ENCODE data around the gene ENGASE.
A peak's percentile ranks its signal among the peaks of the same experiment; 100 is the strongest.
"Not testable (repeated sequence)": the region's sequence is repeated elsewhere in the genome, so short reads cannot be mapped to it uniquely, and the experiment has no call there.

Gene ENGASE

GRCh38 chr17:79053251-79053925 is 21.2 kb upstream of the ENGASE start:
- no peak for DNase-seq

GRCh38 chr17:79054200-79054960 is 20.2 kb upstream of the ENGASE start:
- no peak for DNase-seq

- no peak for DNase-seq
Measured at GRCh38 chr17:79055197-79055596, 19.4 kb upstream of the ENGASE start.

- no peak for DNase-seq
Measured at GRCh38 chr17:79057737-79058385, 16.8 kb upstream of the ENGASE start.

GRCh38 chr17:79062691-79063090 is 11.9 kb upstream of the ENGASE start:
- no peak for DNase-seq

- no peak for DNase-seq
Measured at GRCh38 chr17:79064026-79064425, 10.6 kb upstream of the ENGASE start.

- peak; percentile 53 to 64 for DNase-seq
Measured at GRCh38 chr17:79065105-79065670, 9.4 kb upstream of the ENGASE start.

- no peak for DNase-seq
Measured at GRCh38 chr17:79066963-79067362, 7.7 kb upstream of the ENGASE start.

- no peak for DNase-seq
Measured at GRCh38 chr17:79070266-79070880, 4.3 kb upstream of the ENGASE start.

GRCh38 chr17:79071161-79071740 is 3.4 kb upstream of the ENGASE start:
- no peak for DNase-seq

GRCh38 chr17:79072544-79072943 is 2.1 kb upstream of the ENGASE start:
- no peak for DNase-seq

- DNase-seq = no peak
Measured at GRCh38 chr17:79073016-79073705, 1.5 kb upstream of the ENGASE start.

GRCh38 chr17:79073706-79074088 is 927 bp upstream of the ENGASE start:
- DNase-seq = no peak

- DNase-seq = not testable (repeated sequence)
Measured at GRCh38 chr17:79074121-79074648, 439 bp upstream of the ENGASE start.

- peak in 1 of 2 donors; percentile 14 for DNase-seq
Measured at GRCh38 chr17:79075446-79075750, 774 bp downstream of the ENGASE start.

GRCh38 chr17:79075861-79076406 is 1.3 kb downstream of the ENGASE start:
- DNase-seq = no peak

GRCh38 chr17:79077587-79077986 is 3.0 kb downstream of the ENGASE start:
- no peak for DNase-seq

GRCh38 chr17:79078476-79079190 is 4.0 kb downstream of the ENGASE start:
- no peak for DNase-seq

GRCh38 chr17:79079421-79080200 is 5.0 kb downstream of the ENGASE start:
- DNase-seq = no peak

GRCh38 chr17:79080349-79080748 is 5.7 kb downstream of the ENGASE start:
- no peak for DNase-seq
